HepG2 (cell line): ENCODE measurements around the gene ADAMTSL4. TPM values are rescaled to one million over a fixed set of nuclear protein-coding genes. Genes with fewer than 3 reads are reported as not detected.

Experiments
- FOXC1 ChIP-seq: sonication (generic); formaldehyde crosslinking; IDR thresholded peaks from 2 replicates; pipeline ENCODE4 v1.8.0; 2022; ENCODE audit warnings: mild to moderate bottlenecking, missing genetic modification reagents, borderline replicate concordance
- HNRNPL ChIP-seq: fragments of 200-400 bp; formaldehyde crosslinking; IDR thresholded peaks from 2 replicates; pipeline ENCODE4 v1.6.1; 2017; ENCODE audit warnings: mild to moderate bottlenecking, low read depth, low read length
- POLR2AphosphoS5 ChIP-seq: IDR thresholded peaks from 2 replicates; pipeline ENCODE4 v1.6.1; 2012; ENCODE audit warnings: low read depth, low read length
- SP4 ChIP-seq: sonication (generic); formaldehyde crosslinking; IDR thresholded peaks from 2 replicates; pipeline ENCODE4 v1.8.1; 2023; ENCODE audit warnings: mild to moderate bottlenecking, missing genetic modification reagents
- SYNCRIP ChIP-seq: fragments of 200-400 bp; formaldehyde crosslinking; IDR thresholded peaks from 2 replicates; pipeline ENCODE4 v1.6.1; 2018; ENCODE audit warnings: mild to moderate bottlenecking, low read depth, low read length; ENCODE audit not compliant: insufficient read depth
- THAP11 ChIP-seq: IDR thresholded peaks from 2 replicates; pipeline ENCODE4 v1.6.1; 2016; ENCODE audit warnings: missing biosample characterization, missing genetic modification reagents
- TSC22D2 ChIP-seq: sonication (generic); formaldehyde crosslinking; IDR thresholded peaks from 2 replicates; pipeline ENCODE4 v1.5.1; 2020; ENCODE audit warnings: missing genetic modification reagents, mild to moderate bottlenecking, borderline replicate concordance
- ZNF546 ChIP-seq: sonication (generic); formaldehyde crosslinking; conservative IDR thresholded peaks from 2 replicates; pipeline ENCODE4 v1.8.1; 2023; ENCODE audit warnings: mild to moderate bottlenecking, missing genetic modification reagents
- ZNF547 ChIP-seq: sonication (generic); formaldehyde crosslinking; IDR thresholded peaks from 2 replicates; pipeline ENCODE4 v1.5.1; 2020; ENCODE audit warnings: mild to moderate bottlenecking, missing genetic modification reagents
- ZNF589 ChIP-seq: sonication (generic); formaldehyde crosslinking; conservative IDR thresholded peaks from 2 replicates; pipeline ENCODE4 v1.8.0; 2022; ENCODE audit warnings: mild to moderate bottlenecking, moderate library complexity, missing genetic modification reagents
- ZNF619 ChIP-seq: sonication (generic); formaldehyde crosslinking; IDR thresholded peaks from 2 replicates; pipeline ENCODE4 v1.4.0; 2020; ENCODE audit warnings: mild to moderate bottlenecking, missing genetic modification reagents
- polyA plus RNA-seq, 8 experiments: library from polyadenylated mRNA; depleted of rRNA in 3 of 8; stranded (reverse) in 7 of 8; unstranded in 1 of 8; fragments of >200 nt; fragmentation: Illumina TruSeq in 4 of 8; extraction: Trizol in 4 of 8; gene quantifications; 2 replicates each; pipeline versions ENCODE4 v1.2.1 to v1.2.3, GENCODE V29; 2011 to 2016; ENCODE audit warnings: low read depth in 4 of 8, missing spikeins in 1 of 8, mixed read lengths in 1 of 8; ENCODE audit not compliant: insufficient read depth in 1 of 8
- total RNA-seq, 5 experiments: library from RNA; depleted of rRNA; stranded (reverse); fragments of >200 nt; fragmentation: Illumina TruSeq; extraction: Trizol; gene quantifications; 2 replicates each; pipeline ENCODE4 v1.2.3, GENCODE V29; 2016; ENCODE audit warnings: low read depth in 1 of 5
- TF ChIP-seq, protein P1 (sequence below): sonication (generic); formaldehyde crosslinking; IDR thresholded peaks from 2 replicates; pipeline ENCODE4; 2020; ENCODE audit warnings: missing genetic modification reagents, mild to moderate bottlenecking, borderline replicate concordance
- TF ChIP-seq, protein P2 (sequence below): sonication (generic); formaldehyde crosslinking; IDR thresholded peaks from 2 replicates; pipeline ENCODE4 v1.4.0; 2020; ENCODE audit warnings: missing genetic modification reagents, borderline replicate concordance
- TF ChIP-seq, protein P3 (sequence below): sonication (generic); formaldehyde crosslinking; IDR thresholded peaks from 2 replicates; pipeline ENCODE4 v1.5.1; 2020; ENCODE audit warnings: missing genetic modification reagents, mild to moderate bottlenecking, borderline replicate concordance
- TF ChIP-seq, protein P4 (sequence below): sonication (generic); formaldehyde crosslinking; IDR thresholded peaks from 2 replicates; pipeline ENCODE4 v1.4.0; 2020; ENCODE audit warnings: mild to moderate bottlenecking, missing genetic modification reagents
- TF ChIP-seq, protein P5 (sequence below): sonication (generic); formaldehyde crosslinking; IDR thresholded peaks from 2 replicates; pipeline ENCODE4 v1.4.0; 2020; ENCODE audit warnings: missing genetic modification reagents
- TF ChIP-seq, protein P6 (sequence below): sonication (generic); IDR thresholded peaks from 2 replicates; pipeline ENCODE4 v1.6.1; 2016; ENCODE audit warnings: low read depth, borderline replicate concordance

The ADAMTSL4 gene
- total and polyA plus RNA-seq, 2 of the 13 experiments (the other 11 are each of a cell fraction or from before 2014, with no cell fraction given) = 3.9 to 16.4 TPM

DNA sequence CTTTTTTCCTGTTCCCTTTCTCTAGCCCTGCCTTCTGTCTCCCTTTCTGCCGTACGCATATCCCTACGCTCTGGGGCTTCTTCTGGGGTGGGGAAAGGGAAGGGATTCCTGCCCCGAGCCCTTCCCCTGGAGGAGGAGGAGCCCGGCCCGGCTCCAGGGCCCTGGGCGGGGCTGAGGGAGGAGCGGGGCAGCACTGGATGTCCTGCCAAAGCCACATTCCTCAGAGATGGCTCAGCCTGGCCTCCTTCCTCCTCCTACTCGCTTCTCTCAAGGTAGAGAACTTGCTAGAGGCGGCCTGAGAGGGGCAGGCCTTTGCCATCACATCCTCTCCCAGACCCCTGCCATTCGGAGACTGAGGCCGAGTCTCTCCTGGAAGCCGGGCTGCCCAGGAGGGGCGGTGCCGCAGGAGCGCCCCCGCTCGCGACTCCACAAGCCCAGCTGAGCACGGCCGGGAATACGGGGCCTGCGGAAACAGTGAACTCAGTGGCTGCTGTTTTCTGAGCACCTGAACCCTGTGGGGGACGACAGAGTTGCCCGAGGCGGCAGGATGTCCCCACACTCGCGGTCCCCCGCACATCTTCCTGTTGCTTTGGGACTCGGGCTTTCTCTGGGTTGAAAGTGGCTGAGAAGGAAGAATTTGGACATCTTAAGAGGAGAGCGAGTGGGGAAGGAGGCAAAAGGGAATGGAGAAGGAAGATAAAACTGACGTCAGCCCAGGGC is 12.2 kb downstream of the ADAMTSL4 start (continued):
- peak; percentile 60; the same call in 1 of the 2 replicates for TF ChIP-seq ZNF546 (CRISPR knock-in tag)
- TF ChIP-seq, protein P1, sequence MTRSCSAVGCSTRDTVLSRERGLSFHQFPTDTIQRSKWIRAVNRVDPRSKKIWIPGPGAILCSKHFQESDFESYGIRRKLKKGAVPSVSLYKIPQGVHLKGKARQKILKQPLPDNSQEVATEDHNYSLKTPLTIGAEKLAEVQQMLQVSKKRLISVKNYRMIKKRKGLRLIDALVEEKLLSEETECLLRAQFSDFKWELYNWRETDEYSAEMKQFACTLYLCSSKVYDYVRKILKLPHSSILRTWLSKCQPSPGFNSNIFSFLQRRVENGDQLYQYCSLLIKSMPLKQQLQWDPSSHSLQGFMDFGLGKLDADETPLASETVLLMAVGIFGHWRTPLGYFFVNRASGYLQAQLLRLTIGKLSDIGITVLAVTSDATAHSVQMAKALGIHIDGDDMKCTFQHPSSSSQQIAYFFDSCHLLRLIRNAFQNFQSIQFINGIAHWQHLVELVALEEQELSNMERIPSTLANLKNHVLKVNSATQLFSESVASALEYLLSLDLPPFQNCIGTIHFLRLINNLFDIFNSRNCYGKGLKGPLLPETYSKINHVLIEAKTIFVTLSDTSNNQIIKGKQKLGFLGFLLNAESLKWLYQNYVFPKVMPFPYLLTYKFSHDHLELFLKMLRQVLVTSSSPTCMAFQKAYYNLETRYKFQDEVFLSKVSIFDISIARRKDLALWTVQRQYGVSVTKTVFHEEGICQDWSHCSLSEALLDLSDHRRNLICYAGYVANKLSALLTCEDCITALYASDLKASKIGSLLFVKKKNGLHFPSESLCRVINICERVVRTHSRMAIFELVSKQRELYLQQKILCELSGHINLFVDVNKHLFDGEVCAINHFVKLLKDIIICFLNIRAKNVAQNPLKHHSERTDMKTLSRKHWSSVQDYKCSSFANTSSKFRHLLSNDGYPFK (CRISPR knock-in tag) = peak; percentile 63; the same call in 1 of the 2 replicates
- 0 out of 2 replicates have a peak, but pooled peaks have one; percentile 9 for TF ChIP-seq ZNF619 (CRISPR knock-in tag)
- peak; percentile 12; the same call in 1 of the 2 replicates for TF ChIP-seq ZNF547 (CRISPR knock-in tag)
- TF ChIP-seq SYNCRIP = no peak
- TF ChIP-seq THAP11 (CRISPR knock-in tag) = peak; percentile 6
- no peak; the same call in 1 of the 2 replicates for TF ChIP-seq ZNF589 (CRISPR knock-in tag)
- peak; percentile 24; the same call in 1 of the 2 replicates for TF ChIP-seq SP4
- TF ChIP-seq, protein P2, sequence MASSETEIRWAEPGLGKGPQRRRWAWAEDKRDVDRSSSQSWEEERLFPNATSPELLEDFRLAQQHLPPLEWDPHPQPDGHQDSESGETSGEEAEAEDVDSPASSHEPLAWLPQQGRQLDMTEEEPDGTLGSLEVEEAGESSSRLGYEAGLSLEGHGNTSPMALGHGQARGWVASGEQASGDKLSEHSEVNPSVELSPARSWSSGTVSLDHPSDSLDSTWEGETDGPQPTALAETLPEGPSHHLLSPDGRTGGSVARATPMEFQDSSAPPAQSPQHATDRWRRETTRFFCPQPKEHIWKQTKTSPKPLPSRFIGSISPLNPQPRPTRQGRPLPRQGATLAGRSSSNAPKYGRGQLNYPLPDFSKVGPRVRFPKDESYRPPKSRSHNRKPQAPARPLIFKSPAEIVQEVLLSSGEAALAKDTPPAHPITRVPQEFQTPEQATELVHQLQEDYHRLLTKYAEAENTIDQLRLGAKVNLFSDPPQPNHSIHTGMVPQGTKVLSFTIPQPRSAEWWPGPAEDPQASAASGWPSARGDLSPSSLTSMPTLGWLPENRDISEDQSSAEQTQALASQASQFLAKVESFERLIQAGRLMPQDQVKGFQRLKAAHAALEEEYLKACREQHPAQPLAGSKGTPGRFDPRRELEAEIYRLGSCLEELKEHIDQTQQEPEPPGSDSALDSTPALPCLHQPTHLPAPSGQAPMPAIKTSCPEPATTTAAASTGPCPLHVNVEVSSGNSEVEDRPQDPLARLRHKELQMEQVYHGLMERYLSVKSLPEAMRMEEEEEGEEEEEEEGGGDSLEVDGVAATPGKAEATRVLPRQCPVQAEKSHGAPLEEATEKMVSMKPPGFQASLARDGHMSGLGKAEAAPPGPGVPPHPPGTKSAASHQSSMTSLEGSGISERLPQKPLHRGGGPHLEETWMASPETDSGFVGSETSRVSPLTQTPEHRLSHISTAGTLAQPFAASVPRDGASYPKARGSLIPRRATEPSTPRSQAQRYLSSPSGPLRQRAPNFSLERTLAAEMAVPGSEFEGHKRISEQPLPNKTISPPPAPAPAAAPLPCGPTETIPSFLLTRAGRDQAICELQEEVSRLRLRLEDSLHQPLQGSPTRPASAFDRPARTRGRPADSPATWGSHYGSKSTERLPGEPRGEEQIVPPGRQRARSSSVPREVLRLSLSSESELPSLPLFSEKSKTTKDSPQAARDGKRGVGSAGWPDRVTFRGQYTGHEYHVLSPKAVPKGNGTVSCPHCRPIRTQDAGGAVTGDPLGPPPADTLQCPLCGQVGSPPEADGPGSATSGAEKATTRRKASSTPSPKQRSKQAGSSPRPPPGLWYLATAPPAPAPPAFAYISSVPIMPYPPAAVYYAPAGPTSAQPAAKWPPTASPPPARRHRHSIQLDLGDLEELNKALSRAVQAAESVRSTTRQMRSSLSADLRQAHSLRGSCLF (CRISPR knock-in tag) = no peak
- TF ChIP-seq, protein P3, sequence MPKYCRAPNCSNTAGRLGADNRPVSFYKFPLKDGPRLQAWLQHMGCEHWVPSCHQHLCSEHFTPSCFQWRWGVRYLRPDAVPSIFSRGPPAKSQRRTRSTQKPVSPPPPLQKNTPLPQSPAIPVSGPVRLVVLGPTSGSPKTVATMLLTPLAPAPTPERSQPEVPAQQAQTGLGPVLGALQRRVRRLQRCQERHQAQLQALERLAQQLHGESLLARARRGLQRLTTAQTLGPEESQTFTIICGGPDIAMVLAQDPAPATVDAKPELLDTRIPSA = peak; percentile 64; the same call in 1 of the 2 replicates
- TF ChIP-seq, protein P4, sequence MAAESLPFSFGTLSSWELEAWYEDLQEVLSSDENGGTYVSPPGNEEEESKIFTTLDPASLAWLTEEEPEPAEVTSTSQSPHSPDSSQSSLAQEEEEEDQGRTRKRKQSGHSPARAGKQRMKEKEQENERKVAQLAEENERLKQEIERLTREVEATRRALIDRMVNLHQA = no peak
- TF ChIP-seq HNRNPL = peak; percentile 63; the same call in 1 of the 2 replicates
- TF ChIP-seq FOXC1 = no peak
- TF ChIP-seq, protein P5, sequence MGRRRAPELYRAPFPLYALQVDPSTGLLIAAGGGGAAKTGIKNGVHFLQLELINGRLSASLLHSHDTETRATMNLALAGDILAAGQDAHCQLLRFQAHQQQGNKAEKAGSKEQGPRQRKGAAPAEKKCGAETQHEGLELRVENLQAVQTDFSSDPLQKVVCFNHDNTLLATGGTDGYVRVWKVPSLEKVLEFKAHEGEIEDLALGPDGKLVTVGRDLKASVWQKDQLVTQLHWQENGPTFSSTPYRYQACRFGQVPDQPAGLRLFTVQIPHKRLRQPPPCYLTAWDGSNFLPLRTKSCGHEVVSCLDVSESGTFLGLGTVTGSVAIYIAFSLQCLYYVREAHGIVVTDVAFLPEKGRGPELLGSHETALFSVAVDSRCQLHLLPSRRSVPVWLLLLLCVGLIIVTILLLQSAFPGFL (CRISPR knock-in tag) = no peak
- peak; percentile 52 for TF ChIP-seq POLR2AphosphoS5
- TF ChIP-seq, protein P6, sequence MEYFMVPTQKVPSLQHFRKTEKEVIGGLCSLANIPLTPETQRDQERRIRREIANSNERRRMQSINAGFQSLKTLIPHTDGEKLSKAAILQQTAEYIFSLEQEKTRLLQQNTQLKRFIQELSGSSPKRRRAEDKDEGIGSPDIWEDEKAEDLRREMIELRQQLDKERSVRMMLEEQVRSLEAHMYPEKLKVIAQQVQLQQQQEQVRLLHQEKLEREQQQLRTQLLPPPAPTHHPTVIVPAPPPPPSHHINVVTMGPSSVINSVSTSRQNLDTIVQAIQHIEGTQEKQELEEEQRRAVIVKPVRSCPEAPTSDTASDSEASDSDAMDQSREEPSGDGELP = peak; percentile 33; the same call in 1 of the 2 replicates
- no peak; the same call in 1 of the 2 replicates for TF ChIP-seq TSC22D2 (CRISPR knock-in tag)
